Stomach (tissue), 9 donors: Measurements from ENCODE around the gene MYD88. TPM values are rescaled to one million over a fixed set of nuclear protein-coding genes. Genes with fewer than 3 reads are reported as not detected.

Experiments
- DNase-seq, 2 donors: peaks; one replicate each; pipeline versions ENCODE4 v3.0.0 to v3.0.0-alpha.2; 2013 to 2019
- H3K27ac ChIP-seq, 5 donors: fragments of 200-600 bp in 4 of 5; sonication (generic) in 4 of 5; one replicate each; pipeline ENCODE4 v1.5.1; 2013 to 2019; ENCODE audit warnings: mild to moderate bottlenecking in 1 of 5, moderate library complexity in 1 of 5
- H3K27me3 ChIP-seq, 3 donors: fragments of 200-600 bp; sonication (generic); one replicate each; pipeline ENCODE4 v1.5.1; 2017 to 2019; ENCODE audit warnings: mixed run types in 1 of 3
- H3K36me3 ChIP-seq, 4 donors: fragments of 200-600 bp; sonication (generic); 1 replicate in 3 of 4; 2 replicates in 1 of 4; pipeline ENCODE4 v1.5.1; 2016 to 2019
- H3K4me1 ChIP-seq, 4 donors: fragments of 200-600 bp; sonication (generic); one replicate each; pipeline ENCODE4 v1.5.1; 2016 to 2019
- H3K4me3 ChIP-seq, 4 donors: fragments of 200-600 bp; sonication (generic) in 3 of 4; one replicate each; pipeline ENCODE4 v1.5.1; 2016 to 2019; ENCODE audit warnings: mild to moderate bottlenecking in 1 of 4
- H3K9me3 ChIP-seq, 4 donors: fragments of 200-600 bp; sonication (generic); one replicate each; pipeline ENCODE4 v1.5.1; 2016 to 2019
- EP300 ChIP-seq: sonication (generic); formaldehyde crosslinking; IDR thresholded peaks from one replicate; pipeline ENCODE4 v1.6.1; 2017; ENCODE audit warnings: antibody characterized with exemption
- POLR2A ChIP-seq, 4 donors: fragments of 450-650 bp; IDR thresholded peaks; one replicate each; pipeline ENCODE4 v1.6.1; 2016; ENCODE audit warnings: antibody characterized with exemption in 4 of 4, control low read depth in 2 of 4, mild to moderate bottlenecking in 1 of 4, moderate library complexity in 1 of 4
- POLR2AphosphoS5 ChIP-seq, 3 donors: sonication (generic); formaldehyde crosslinking; IDR thresholded peaks; one replicate each; pipeline ENCODE4 v1.6.1; 2016; ENCODE audit warnings: antibody characterized with exemption in 3 of 3
- WGBS, 5 donors: extraction: QIAGEN DNeasy Blood & Tissue Kit in 3 of 5; methylation state at CpG; one replicate each; pipeline versions ENCODE4 v1.1.5 to v1.1.7; 2013 to 2018; 5-methylcytosine and 5-hydroxymethylcytosine counted together
- intact Hi-C: fragments of 100-400 bp; cut with DNase I; formaldehyde crosslinking; loops from one replicate; pipeline ENCODE4 v1.15.1; 2023; ENCODE audit warnings: low total_unique reads
- polyA plus RNA-seq, 3 donors: library from polyadenylated mRNA; stranded (reverse); fragments of 200-250 nt; gene quantifications; one replicate each; pipeline ENCODE4 v1.2.3, GENCODE V29; 2013
- total RNA-seq, 5 donors: library from RNA; depleted of rRNA; stranded (reverse); fragments of >200 nt; gene quantifications; one replicate each; pipeline versions ENCODE4 v1.1.0 to v1.2.3, GENCODE V29; 2014 to 2016
- TF ChIP-seq, protein P1 (sequence below), 7 experiments: fragments of 450-650 bp in 4 of 7; fragments of 200-600 bp in 3 of 7; sonication (generic) in 3 of 7; IDR thresholded peaks; one replicate each; pipeline ENCODE4 v1.5.1; 2016 to 2019; ENCODE audit warnings: antibody characterized with exemption in 7 of 7, control low read depth in 2 of 7, mild to moderate bottlenecking in 1 of 7
- donor health status: healthy with polysubstance abuse.
- donor health status: Bipolar disorder and iron deficiency.
- donor health status: healthy.

MYD88 gene
- total and polyA plus RNA-seq, 8 donors: 9.0 to 67.8 (median 31.9) TPM

- DNase-seq: peak in 1 of 2 donors; percentile 21
- TF ChIP-seq EP300: no peak
- TF ChIP-seq, protein P1, sequence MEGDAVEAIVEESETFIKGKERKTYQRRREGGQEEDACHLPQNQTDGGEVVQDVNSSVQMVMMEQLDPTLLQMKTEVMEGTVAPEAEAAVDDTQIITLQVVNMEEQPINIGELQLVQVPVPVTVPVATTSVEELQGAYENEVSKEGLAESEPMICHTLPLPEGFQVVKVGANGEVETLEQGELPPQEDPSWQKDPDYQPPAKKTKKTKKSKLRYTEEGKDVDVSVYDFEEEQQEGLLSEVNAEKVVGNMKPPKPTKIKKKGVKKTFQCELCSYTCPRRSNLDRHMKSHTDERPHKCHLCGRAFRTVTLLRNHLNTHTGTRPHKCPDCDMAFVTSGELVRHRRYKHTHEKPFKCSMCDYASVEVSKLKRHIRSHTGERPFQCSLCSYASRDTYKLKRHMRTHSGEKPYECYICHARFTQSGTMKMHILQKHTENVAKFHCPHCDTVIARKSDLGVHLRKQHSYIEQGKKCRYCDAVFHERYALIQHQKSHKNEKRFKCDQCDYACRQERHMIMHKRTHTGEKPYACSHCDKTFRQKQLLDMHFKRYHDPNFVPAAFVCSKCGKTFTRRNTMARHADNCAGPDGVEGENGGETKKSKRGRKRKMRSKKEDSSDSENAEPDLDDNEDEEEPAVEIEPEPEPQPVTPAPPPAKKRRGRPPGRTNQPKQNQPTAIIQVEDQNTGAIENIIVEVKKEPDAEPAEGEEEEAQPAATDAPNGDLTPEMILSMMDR (IDR thresholded peaks at IDR 0.05): no peak
- no peak for TF ChIP-seq POLR2A (IDR thresholded peaks at IDR 0.05)
- Histone ChIP-seq H3K27ac (no peak overlapping the region), H3K27me3 (no peaks in the 10 kb centered on the region), H3K36me3 (peaks cover 15 to 25% (median 23%) of the 10 kb centered on the region in 4 donors), H3K4me3 (peak overlapping the region in 2 of 4 donors; percentile 77 to 99), H3K4me1 (peaks cover 23 to 41% (median 33%) of the 10 kb centered on the region in 4 donors), H3K9me3 (no peaks in the 10 kb centered on the region)
- 95 to 97% (median 96%) methylated on average over 11 to 13 of the region's 13 CpGs for WGBS, 5 donors
- intact Hi-C loops: loop anchor here (10.0 kb wide), 1 partner anchor 106 kb away; the partner anchor contains the start of gene DLEC1
Measured at GRCh38 chr3:38140326-38141172, 2.1 kb downstream of the MYD88 start.

DNA sequence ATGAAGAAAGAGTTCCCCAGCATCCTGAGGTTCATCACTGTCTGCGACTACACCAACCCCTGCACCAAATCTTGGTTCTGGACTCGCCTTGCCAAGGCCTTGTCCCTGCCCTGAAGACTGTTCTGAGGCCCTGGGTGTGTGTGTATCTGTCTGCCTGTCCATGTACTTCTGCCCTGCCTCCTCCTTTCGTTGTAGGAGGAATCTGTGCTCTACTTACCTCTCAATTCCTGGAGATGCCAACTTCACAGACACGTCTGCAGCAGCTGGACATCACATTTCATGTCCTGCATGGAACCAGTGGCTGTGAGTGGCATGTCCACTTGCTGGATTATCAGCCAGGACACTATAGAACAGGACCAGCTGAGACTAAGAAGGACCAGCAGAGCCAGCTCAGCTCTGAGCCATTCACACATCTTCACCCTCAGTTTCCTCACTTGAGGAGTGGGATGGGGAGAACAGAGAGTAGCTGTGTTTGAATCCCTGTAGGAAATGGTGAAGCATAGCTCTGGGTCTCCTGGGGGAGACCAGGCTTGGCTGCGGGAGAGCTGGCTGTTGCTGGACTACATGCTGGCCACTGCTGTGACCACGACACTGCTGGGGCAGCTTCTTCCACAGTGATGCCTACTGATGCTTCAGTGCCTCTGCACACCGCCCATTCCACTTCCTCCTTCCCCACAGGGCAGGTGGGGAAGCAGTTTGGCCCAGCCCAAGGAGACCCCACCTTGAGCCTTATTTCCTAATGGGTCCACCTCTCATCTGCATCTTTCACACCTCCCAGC is 2.9 kb downstream of the MYD88 start:
- Histone ChIP-seq H3K27ac (no peak overlapping the region), H3K36me3 (peaks cover 15 to 25% (median 23%) of the 10 kb centered on the region in 4 donors), H3K4me1 (peaks cover 17 to 33% (median 26%) of the 10 kb centered on the region in 4 donors), H3K27me3 (no peaks in the 10 kb centered on the region), H3K4me3 (no peak overlapping the region), H3K9me3 (peaks cover 0 to 5% (median 0%) of the 10 kb centered on the region in 4 donors)
- TF ChIP-seq, protein P1 (IDR thresholded peaks at IDR 0.05): no peak
- TF ChIP-seq POLR2AphosphoS5 (IDR thresholded peaks at IDR 0.05) (no peak), EP300 (no peak), POLR2A (IDR thresholded peaks at IDR 0.05) (no peak)
- 87 to 95% (median 94%) methylated on average over 7 of the region's 7 CpGs for WGBS, 5 donors
- intact Hi-C loops: loop anchor here (10.0 kb wide), 1 partner anchor 107 kb away; the partner anchor contains the start of gene DLEC1
- DNase-seq: no peak

- H3K9me3 ChIP-seq: peaks cover 0 to 7% (median 1%) of the 10 kb centered on the region in 4 donors
- H3K4me1 ChIP-seq: peaks cover 17 to 33% (median 26%) of the 10 kb centered on the region in 4 donors
- no peak overlapping the region for H3K4me3 ChIP-seq
- DNase-seq: no peak
- intact Hi-C loops: loop anchor here (10.0 kb wide), 1 partner anchor 107 kb away; the partner anchor contains the start of gene DLEC1
- no peak overlapping the region for H3K27ac ChIP-seq
- H3K36me3 ChIP-seq: peaks cover 15 to 25% (median 23%) of the 10 kb centered on the region in 4 donors
- 80 to 100% (median 89%) methylated on average over 2 of the region's 2 CpGs for WGBS, 5 donors
- TF ChIP-seq POLR2AphosphoS5 (IDR thresholded peaks at IDR 0.05) (no peak), EP300 (no peak), POLR2A (IDR thresholded peaks at IDR 0.05) (no peak)
- TF ChIP-seq, protein P1 (IDR thresholded peaks at IDR 0.05): no peak
- no peaks in the 10 kb centered on the region for H3K27me3 ChIP-seq
Measured at GRCh38 chr3:38141952-38142273, 3.5 kb downstream of the MYD88 start.

- 82 to 94% (median 84%) methylated on average over 1 of the region's 1 CpG for WGBS, 5 donors
Measured at GRCh38 chr3:38142959-38143358, 4.5 kb downstream of the MYD88 start.

More at GRCh38 chr3:38142959-38143358, 4.5 kb downstream of the MYD88 start:
- H3K4me1 ChIP-seq: peaks cover 13 to 29% (median 21%) of the 10 kb centered on the region in 4 donors
- TF ChIP-seq POLR2AphosphoS5 (IDR thresholded peaks at IDR 0.05) (no peak), EP300 (no peak), POLR2A (IDR thresholded peaks at IDR 0.05) (no peak)
- TF ChIP-seq, protein P1 (IDR thresholded peaks at IDR 0.05): no peak
- no peak overlapping the region for H3K4me3 ChIP-seq
- H3K9me3 ChIP-seq: peaks cover 0 to 7% (median 2%) of the 10 kb centered on the region in 4 donors
- intact Hi-C loops: loop anchor here (10.0 kb wide), 1 partner anchor 108 kb away; the partner anchor contains the start of gene DLEC1
- H3K27ac ChIP-seq: no peak overlapping the region
- H3K27me3 ChIP-seq: no peaks in the 10 kb centered on the region
- H3K36me3 ChIP-seq: peaks cover 15 to 25% (median 23%) of the 10 kb centered on the region in 4 donors
- no peak for DNase-seq
